GM12872 (cell line): Measurements from ENCODE around the gene LYST.

Experiments
- TF ChIP-seq, protein P1 (sequence below): IDR thresholded peaks from 3 replicates; pipeline ENCODE4 v1.5.1; 2011; ENCODE audit warnings: low read depth, mild to moderate bottlenecking, low read length, moderate library complexity; ENCODE audit not compliant: insufficient read depth

Gene LYST

GRCh38 chr1:235802573-235803346 lies 63.9 kb downstream of the LYST start:
- TF ChIP-seq, protein P1, sequence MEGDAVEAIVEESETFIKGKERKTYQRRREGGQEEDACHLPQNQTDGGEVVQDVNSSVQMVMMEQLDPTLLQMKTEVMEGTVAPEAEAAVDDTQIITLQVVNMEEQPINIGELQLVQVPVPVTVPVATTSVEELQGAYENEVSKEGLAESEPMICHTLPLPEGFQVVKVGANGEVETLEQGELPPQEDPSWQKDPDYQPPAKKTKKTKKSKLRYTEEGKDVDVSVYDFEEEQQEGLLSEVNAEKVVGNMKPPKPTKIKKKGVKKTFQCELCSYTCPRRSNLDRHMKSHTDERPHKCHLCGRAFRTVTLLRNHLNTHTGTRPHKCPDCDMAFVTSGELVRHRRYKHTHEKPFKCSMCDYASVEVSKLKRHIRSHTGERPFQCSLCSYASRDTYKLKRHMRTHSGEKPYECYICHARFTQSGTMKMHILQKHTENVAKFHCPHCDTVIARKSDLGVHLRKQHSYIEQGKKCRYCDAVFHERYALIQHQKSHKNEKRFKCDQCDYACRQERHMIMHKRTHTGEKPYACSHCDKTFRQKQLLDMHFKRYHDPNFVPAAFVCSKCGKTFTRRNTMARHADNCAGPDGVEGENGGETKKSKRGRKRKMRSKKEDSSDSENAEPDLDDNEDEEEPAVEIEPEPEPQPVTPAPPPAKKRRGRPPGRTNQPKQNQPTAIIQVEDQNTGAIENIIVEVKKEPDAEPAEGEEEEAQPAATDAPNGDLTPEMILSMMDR: no peak

DNA sequence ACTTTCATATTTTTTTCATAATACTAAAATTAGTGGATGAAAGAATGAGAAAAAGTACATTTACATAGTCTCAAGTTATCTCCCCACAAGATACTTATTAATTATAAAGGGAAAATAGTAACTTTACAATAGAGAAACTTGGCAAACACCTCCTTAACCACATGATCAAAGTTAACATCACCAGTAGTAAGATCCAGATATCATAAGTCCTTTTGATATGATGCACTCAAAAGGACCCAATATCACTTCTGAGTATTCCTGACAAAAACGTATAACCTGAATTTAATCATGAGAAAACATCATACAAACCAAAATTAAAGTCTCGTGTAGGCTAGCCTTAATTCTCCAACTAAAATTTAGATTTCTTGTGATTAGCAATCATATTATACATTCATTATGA lies 67.4 kb downstream of the LYST start:
- TF ChIP-seq, protein P1: no peak

GRCh38 chr1:235791532-235792060 lies 75.1 kb downstream of the LYST start:
- TF ChIP-seq, protein P1: no peak

DNA sequence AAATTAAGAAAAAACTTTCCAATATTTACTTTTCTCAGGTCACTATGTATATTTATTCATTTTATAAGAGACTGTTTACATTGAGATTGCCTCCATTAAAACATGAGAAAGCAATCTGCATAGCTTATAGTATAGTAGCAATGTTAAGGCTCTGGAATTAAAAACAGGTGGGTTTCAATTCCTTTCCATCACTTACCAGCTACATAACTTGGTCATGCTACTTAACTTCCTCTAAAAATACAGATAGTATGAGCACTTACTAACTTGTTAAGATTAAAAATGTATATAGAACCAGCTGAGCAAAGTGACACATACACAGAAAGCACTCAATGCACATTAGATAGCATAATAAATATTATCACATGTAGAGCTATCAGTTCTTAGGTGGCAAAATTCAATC lies 76.6 kb downstream of the LYST start:
- TF ChIP-seq, protein P1: no peak

- TF ChIP-seq, protein P1: no peak
These were observed 81.8 kb downstream of the LYST start for GRCh38 chr1:235784950-235785349.

DNA sequence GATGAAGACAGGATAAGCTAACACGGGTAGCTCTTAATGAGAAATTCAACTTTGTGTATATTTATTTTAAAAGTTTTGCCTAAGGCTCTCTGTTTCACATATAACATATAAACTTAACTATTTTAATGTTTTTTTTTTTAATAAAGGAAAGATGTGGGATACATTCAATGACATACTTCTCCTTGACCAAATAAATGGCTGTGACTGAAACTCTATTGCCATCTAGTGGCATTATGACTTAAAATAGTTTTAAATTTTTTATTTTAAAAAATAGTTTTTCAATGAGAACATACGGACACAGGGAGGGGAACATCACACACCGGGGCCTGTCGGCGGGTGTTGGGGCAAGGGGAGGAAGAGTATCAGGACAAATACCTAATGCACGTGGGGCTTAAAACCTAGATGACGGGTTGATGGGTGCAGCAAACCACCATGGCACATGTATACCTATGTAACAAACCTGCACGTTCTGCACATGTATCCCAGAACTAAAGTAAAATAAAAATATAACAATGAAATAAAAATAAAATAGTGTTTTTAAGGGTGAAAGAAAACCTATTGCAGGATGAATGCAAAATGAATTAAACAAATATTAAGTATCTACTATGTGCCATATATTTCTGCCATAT lies 83.4 kb downstream of the LYST start:
- TF ChIP-seq, protein P1: no peak

DNA sequence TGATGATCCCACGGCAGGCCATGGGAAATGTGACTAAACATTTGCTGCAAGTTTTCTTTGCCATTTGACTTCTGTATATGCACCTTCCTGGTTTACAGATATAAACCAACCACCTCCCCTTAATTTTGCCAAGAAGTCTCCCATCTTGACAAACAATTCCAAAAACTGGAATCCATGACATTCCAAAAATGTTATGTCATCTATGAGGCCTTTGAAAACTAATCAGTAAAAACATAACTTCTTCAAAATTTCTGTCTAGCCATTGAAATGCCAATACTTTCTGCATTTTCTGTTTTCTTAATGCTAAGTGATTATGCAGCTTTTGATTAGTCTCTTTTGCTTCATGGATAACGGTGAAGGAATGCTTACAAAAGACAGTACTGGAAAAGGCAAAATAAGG lies 84.1 kb downstream of the LYST start:
- TF ChIP-seq, protein P1: no peak
